Testis (tissue), 2 donors: ENCODE measurements around the gene LRRC73.

Experiments
- POLR2A ChIP-seq: fragments of 450-650 bp; IDR thresholded peaks from one replicate; pipeline ENCODE4 v1.6.1; 2017; ENCODE audit warnings: antibody characterized with exemption, mild to moderate bottlenecking, moderate library complexity
- TF ChIP-seq, protein P1 (sequence below), 3 experiments: fragments of 450-650 bp in 2 of 3; fragments of 200-600 bp in 1 of 3; sonication (generic) in 1 of 3; IDR thresholded peaks; one replicate each; pipeline ENCODE4 v1.5.1; 2016 to 2019; ENCODE audit warnings: antibody characterized with exemption in 3 of 3, mild to moderate bottlenecking in 2 of 3, moderate library complexity in 1 of 3

DNA sequence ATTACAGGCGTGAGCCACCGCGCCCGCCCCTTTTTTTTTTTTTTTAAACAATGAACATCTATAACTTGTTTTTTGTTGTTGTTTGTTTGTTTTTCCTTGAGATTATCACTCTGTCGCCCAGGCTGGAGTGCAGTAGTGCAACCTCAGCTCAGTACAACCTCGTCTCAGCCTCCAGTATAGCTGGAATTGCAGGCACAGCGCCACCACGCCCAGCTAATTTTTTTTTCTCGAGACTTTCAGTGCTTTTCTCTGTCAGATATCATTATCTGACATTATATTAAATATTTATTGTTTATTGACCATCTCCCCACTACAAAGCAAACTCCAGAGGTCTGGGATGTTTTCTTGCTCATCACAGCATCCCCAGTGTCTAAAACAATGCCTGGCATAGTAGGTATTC is 52.5 kb downstream of the LRRC73 start:
- TF ChIP-seq, protein P1, sequence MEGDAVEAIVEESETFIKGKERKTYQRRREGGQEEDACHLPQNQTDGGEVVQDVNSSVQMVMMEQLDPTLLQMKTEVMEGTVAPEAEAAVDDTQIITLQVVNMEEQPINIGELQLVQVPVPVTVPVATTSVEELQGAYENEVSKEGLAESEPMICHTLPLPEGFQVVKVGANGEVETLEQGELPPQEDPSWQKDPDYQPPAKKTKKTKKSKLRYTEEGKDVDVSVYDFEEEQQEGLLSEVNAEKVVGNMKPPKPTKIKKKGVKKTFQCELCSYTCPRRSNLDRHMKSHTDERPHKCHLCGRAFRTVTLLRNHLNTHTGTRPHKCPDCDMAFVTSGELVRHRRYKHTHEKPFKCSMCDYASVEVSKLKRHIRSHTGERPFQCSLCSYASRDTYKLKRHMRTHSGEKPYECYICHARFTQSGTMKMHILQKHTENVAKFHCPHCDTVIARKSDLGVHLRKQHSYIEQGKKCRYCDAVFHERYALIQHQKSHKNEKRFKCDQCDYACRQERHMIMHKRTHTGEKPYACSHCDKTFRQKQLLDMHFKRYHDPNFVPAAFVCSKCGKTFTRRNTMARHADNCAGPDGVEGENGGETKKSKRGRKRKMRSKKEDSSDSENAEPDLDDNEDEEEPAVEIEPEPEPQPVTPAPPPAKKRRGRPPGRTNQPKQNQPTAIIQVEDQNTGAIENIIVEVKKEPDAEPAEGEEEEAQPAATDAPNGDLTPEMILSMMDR (IDR thresholded peaks at IDR 0.05) = no peak
- TF ChIP-seq POLR2A = no peak
